Astrocyte of the cerebellum (primary cell): Measurements from ENCODE around the gene MFAP1.

ENCODE experiments used
- DNase-seq: peaks from one replicate; pipeline ENCODE4 v3.0.0-alpha.2; 2011; ENCODE audit warnings: low read depth
- H3K4me3 ChIP-seq: 2 replicates; pipeline ENCODE4 v1.5.1; 2011; ENCODE audit warnings: mild to moderate bottlenecking, low read depth, low read length, moderate library complexity
- in situ Hi-C: cut with HindIII; loops from 2 replicates; pipeline ENCODE4 v1.10.0; 2017; ENCODE audit warnings: low sequenced_read_pairs
- TF ChIP-seq, protein P1 (sequence below): IDR thresholded peaks from 2 replicates; pipeline ENCODE4 v1.5.1; 2012; ENCODE audit warnings: low read length, low read depth, moderate library complexity, mild to moderate bottlenecking; ENCODE audit errors: missing control alignments

MFAP1 gene

DNA sequence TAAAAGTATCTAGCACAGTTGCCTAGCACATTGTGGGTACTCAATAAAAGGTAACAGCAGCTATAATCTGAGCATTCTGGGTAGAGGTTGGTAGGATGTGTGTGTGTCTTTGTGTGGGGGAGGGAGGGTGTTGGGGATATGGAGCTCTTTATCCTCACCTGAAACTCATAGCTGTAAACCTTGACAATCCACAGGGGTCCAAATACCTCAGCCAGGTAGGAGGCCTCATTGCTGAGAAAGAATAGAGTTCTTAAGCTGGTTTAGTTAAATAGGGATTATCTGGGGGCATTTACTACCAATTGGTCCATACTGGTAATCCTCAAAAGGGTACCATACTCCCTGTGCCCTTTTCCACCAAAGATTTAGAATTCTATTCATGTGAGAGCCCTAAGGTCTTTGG, 28.5 kb downstream of the MFAP1 start:
- in situ Hi-C loops: no loop called here
- no peak overlapping the region for H3K4me3 ChIP-seq
- TF ChIP-seq, protein P1, sequence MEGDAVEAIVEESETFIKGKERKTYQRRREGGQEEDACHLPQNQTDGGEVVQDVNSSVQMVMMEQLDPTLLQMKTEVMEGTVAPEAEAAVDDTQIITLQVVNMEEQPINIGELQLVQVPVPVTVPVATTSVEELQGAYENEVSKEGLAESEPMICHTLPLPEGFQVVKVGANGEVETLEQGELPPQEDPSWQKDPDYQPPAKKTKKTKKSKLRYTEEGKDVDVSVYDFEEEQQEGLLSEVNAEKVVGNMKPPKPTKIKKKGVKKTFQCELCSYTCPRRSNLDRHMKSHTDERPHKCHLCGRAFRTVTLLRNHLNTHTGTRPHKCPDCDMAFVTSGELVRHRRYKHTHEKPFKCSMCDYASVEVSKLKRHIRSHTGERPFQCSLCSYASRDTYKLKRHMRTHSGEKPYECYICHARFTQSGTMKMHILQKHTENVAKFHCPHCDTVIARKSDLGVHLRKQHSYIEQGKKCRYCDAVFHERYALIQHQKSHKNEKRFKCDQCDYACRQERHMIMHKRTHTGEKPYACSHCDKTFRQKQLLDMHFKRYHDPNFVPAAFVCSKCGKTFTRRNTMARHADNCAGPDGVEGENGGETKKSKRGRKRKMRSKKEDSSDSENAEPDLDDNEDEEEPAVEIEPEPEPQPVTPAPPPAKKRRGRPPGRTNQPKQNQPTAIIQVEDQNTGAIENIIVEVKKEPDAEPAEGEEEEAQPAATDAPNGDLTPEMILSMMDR: no peak
- DNase-seq: no peak

DNA sequence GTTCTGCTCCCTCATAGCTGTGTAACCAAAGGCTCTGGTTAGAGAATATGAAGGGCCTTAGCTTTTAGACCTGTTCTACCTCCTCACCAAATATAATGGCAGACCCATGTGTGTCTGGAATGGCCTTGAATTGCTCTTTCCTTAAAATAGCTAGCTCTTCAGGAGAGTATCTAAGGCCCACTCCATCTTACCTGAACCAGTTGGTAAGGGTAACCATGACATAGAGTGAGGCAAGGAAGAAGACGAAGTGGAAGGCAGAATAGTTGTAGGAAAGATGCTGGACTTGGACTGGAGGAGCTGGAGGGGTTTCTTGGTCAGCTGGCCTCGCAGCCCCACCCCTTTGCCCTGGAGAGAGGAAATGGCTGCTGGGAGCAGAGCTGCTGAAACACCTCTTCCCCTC, 29.3 kb downstream of the MFAP1 start:
- H3K4me3 ChIP-seq: no peak overlapping the region
- TF ChIP-seq, protein P1: no peak
- DNase-seq: no peak
- in situ Hi-C loops: no loop called here

DNA sequence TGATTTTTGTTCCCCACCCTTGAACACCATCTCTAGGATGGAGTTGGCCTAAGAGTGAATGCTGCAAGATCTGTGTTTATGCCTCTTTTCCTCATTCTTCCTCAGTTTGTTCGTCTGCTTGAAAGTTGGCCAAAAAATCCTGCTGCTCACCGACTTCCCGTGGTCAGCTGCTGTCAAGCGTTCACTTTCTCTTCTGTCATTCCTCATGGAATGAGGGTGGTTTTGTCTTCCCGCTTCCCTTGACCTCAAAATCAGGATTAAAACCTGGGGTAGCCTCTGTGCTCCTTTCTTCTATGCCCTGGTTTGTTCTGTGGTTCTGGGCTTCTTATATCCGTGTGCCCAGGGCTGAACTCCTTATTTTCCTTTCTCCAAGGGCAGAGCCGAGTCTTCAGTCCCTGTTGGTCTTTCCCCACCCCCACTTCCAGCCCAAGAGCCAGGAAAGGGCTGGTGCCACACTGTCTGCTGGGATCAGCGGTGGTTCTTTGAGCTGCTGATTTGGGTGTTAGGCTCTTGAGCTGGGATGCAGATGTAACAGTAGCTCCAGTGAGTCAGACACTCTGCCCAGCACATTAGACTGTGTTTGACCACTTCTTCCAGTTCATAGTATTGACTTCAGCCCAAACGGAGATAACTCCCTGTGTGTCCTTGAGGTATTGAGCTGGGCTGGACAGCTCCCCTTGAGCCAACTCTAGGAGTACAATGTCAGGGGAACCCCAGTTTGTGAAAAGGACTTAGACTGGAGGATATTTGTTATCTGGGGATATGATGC, 30.0 kb downstream of the MFAP1 start:
- H3K4me3 ChIP-seq: peak overlapping the region; percentile 2

DNA sequence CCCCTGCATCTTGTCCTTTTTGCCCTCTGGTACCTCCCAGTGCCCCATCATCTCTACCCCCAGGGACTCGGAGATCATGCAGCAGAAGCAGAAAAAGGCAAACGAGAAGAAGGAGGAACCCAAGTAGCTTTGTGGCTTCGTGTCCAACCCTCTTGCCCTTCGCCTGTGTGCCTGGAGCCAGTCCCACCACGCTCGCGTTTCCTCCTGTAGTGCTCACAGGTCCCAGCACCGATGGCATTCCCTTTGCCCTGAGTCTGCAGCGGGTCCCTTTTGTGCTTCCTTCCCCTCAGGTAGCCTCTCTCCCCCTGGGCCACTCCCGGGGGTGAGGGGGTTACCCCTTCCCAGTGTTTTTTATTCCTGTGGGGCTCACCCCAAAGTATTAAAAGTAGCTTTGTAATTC, 30.8 kb downstream of the MFAP1 start:
- in situ Hi-C loops: no loop called here
- peak overlapping the region; percentile 99 for H3K4me3 ChIP-seq
- TF ChIP-seq, protein P1: no peak
- DNase-seq: no peak

More for the DNA sequence above, 30.0 kb downstream of the MFAP1 start:
- TF ChIP-seq, protein P1: no peak
- in situ Hi-C loops: no loop called here
- no peak for DNase-seq

DNA sequence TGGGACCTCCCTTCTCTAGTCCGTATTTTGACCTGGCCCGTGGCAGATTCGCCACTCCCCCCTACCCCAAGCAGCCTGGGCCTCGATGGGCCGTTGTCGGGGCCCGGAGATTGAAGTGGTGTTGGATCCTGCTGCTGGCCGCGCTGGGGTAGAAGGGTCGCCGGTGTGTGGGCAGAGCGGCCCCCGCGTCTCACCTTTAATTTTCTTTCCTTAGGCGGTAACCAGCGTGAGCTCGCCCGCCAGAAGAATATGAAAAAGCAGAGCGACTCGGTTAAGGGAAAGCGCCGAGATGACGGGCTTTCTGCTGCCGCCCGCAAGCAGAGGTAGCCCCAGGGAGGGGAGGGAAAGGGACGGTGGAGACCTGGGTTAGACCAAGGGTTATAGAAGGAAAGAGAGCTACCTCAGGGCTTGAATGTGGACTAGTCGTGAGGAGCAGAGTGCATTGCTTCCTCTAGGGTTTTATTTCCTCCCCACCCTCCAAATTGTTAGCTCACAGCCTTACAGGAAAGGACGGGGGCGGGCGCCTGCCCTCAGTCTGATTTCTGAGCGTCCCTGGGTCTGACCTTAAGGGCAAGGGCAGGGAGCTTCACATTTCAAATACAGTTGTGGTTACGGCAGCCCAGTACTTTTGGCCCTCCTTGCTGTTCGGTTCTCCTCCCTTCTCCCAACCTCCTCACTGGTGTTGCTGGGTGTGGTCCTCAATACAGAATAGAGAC, 31.6 kb downstream of the MFAP1 start:
- H3K4me3 ChIP-seq: peak overlapping the region; percentile 99
- TF ChIP-seq, protein P1: no peak
- in situ Hi-C loops: no loop called here
- DNase-seq: no peak

DNA sequence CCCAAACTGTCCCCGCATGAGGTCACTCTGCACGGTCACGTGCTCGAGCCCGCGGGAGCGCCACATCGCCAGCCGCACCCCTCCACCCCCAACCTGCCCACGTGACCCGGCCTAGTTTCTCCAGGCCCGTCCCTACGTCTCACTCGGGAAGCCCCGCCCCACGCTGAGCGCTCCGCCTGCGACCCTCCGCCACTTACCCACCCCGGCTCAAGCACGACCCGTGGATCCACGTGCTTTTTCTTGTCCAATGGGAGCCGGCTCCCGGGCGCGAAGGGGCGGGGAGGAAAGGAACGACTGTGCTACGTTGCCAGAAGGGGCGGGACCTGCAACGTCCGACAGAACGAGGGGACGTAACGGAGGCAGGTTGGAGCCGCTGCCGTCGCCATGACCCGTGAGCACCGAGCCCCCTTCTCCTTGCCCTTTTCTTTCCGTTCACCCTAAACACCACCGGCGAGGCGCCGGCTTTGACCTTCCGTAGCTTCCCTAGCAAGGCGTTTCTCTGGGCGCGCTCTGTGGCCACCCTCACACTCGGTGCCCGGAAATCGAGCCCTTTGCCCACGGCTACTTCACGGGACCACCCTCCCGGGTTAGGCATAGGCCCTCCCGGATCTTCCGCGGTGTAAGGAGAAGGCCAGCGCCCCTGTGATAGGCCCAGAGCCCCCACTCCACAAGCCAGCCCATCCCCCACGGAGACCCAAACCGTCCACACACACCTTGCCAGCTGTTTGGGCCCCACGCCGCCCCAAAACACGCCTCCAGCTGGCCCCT, 32.3 kb downstream of the MFAP1 start, which contains the start of gene SERF2:
SERF2 (plus strand) TSS at position 328 of the 768 bp plus-strand sequence; CDS start at position 385, 57 bp downstream.
- peak within 1 kb of the TSS; percentile 99 for H3K4me3 ChIP-seq
- TF ChIP-seq, protein P1: no peak
- in situ Hi-C loops: no loop called here
- DNase-seq: peak; percentile 98
